Activated T-cell treated with anti-CD3 and anti-CD28 coated beads, Interleukin-2, amount 50 U/mL, for 4 hours (primary cell): Measurements from ENCODE around the gene SBNO1. TPM values are rescaled to one million over a fixed set of nuclear protein-coding genes. Genes with fewer than 3 reads are reported as not detected.
"Not testable (repeated sequence)": the region's sequence is repeated elsewhere in the genome, so short reads cannot be mapped to it uniquely, and the experiment has no call there.

Experiments
- ATAC-seq, 2 donors: fragments of 200-7000 bp; cut with Tn5 transposase; one replicate each; pipeline ENCODE4 v1.10.0; 2021
- DNase-seq: peaks from one replicate; pipeline ENCODE4 v3.0.0-alpha.2; 2020
- H3K27me3 Mint-ChIP-seq: one replicate; pipeline ENCODE4 v1.8.0; 2021; ENCODE audit warnings: low read depth, mixed read lengths
- H3K36me3 Mint-ChIP-seq: one replicate; pipeline ENCODE4 v1.8.0; 2022; ENCODE audit warnings: mixed read lengths; ENCODE audit not compliant: insufficient read depth
- H3K4me1 Mint-ChIP-seq: one replicate; pipeline ENCODE4 v1.8.0; 2021; ENCODE audit warnings: low read depth, mixed read lengths
- H3K4me3 Mint-ChIP-seq: one replicate; pipeline ENCODE4 v1.8.0; 2021; ENCODE audit warnings: mild to moderate bottlenecking, moderate library complexity, mixed read lengths
- H3K9me3 Mint-ChIP-seq: one replicate; pipeline ENCODE4 v1.8.0; 2021; ENCODE audit warnings: mixed read lengths
- total RNA-seq, 3 donors: library from RNA; stranded (reverse); gene quantifications; one replicate each; pipeline ENCODE4 v1.2.1, GENCODE V29; 2021

SBNO1 gene
- total RNA-seq, 3 donors from 2014 or later, result 40.9 to 45.5 (median 44.0) TPM

- Mint-ChIP-seq H3K36me3 (no peaks in the 10 kb centered on the region), H3K27me3 (peaks cover 1% of the 10 kb centered on the region), H3K4me1 (peaks cover 23% of the 10 kb centered on the region), H3K9me3 (no peaks in the 10 kb centered on the region), H3K4me3 (no peak overlapping the region)
- no peak for ATAC-seq
- no peak for DNase-seq
Measured at GRCh38 chr12:123265851-123266678, 98.6 kb downstream of the SBNO1 start.

- DNase-seq, result no peak
- H3K36me3 Mint-ChIP-seq, result peaks cover 4% of the 10 kb centered on the region
- no peaks in the 10 kb centered on the region for H3K27me3 Mint-ChIP-seq
- no peak for ATAC-seq
- peaks cover 14% of the 10 kb centered on the region for H3K4me1 Mint-ChIP-seq
- no peaks in the 10 kb centered on the region for H3K9me3 Mint-ChIP-seq
- no peak overlapping the region for H3K4me3 Mint-ChIP-seq
Measured at GRCh38 chr12:123264642-123265041, 100.0 kb downstream of the SBNO1 start.

GRCh38 chr12:123263196-123263817, 101.3 kb downstream of the SBNO1 start:
- Mint-ChIP-seq H3K27me3 (no peaks in the 10 kb centered on the region), H3K4me1 (peaks cover 5% of the 10 kb centered on the region), H3K9me3 (no peaks in the 10 kb centered on the region), H3K4me3 (no peak overlapping the region), H3K36me3 (peaks cover 4% of the 10 kb centered on the region)
- ATAC-seq (no peak), DNase-seq (no peak)

- no peaks in the 10 kb centered on the region for H3K4me1 Mint-ChIP-seq
- H3K9me3 Mint-ChIP-seq, result no peaks in the 10 kb centered on the region
- ATAC-seq (no peak), DNase-seq (no peak)
- H3K36me3 Mint-ChIP-seq, result peaks cover 8% of the 10 kb centered on the region
- no peaks in the 10 kb centered on the region for H3K27me3 Mint-ChIP-seq
- no peak overlapping the region for H3K4me3 Mint-ChIP-seq
Measured at GRCh38 chr12:123261196-123261595, 103.5 kb downstream of the SBNO1 start.

GRCh38 chr12:123260081-123260480, 104.6 kb downstream of the SBNO1 start:
- Mint-ChIP-seq H3K4me3 (no peak overlapping the region), H3K27me3 (no peaks in the 10 kb centered on the region), H3K4me1 (peaks cover 3% of the 10 kb centered on the region), H3K9me3 (no peaks in the 10 kb centered on the region), H3K36me3 (peaks cover 8% of the 10 kb centered on the region)
- ATAC-seq (no peak), DNase-seq (no peak)

GRCh38 chr12:123258593-123258992, 106.1 kb downstream of the SBNO1 start:
- ATAC-seq (no peak), DNase-seq (no peak)
- H3K4me3 Mint-ChIP-seq, result no peak overlapping the region
- peaks cover 11% of the 10 kb centered on the region for H3K36me3 Mint-ChIP-seq
- no peaks in the 10 kb centered on the region for H3K27me3 Mint-ChIP-seq
- peaks cover 9% of the 10 kb centered on the region for H3K4me1 Mint-ChIP-seq
- no peaks in the 10 kb centered on the region for H3K9me3 Mint-ChIP-seq

GRCh38 chr12:123254853-123255446, 109.7 kb downstream of the SBNO1 start:
- ATAC-seq (peak; percentile 59 to 62), DNase-seq (no peak)
- Mint-ChIP-seq H3K4me1 (peaks cover 27% of the 10 kb centered on the region), H3K4me3 (no peak overlapping the region), H3K27me3 (no peaks in the 10 kb centered on the region), H3K36me3 (peaks cover 10% of the 10 kb centered on the region), H3K9me3 (no peaks in the 10 kb centered on the region)

- DNase-seq (no peak), ATAC-seq (no peak)
- Mint-ChIP-seq H3K4me1 (peaks cover 31% of the 10 kb centered on the region), H3K27me3 (no peaks in the 10 kb centered on the region), H3K4me3 (no peak overlapping the region), H3K36me3 (peaks cover 10% of the 10 kb centered on the region), H3K9me3 (no peaks in the 10 kb centered on the region)
Measured at GRCh38 chr12:123253641-123254459, 110.8 kb downstream of the SBNO1 start.

- not testable (repeated sequence) for H3K9me3 Mint-ChIP-seq, DNase-seq, ATAC-seq, H3K27me3 Mint-ChIP-seq, H3K4me3 Mint-ChIP-seq
- H3K36me3 Mint-ChIP-seq, result peaks cover 20% of the 10 kb centered on the region
- peaks cover 44% of the 10 kb centered on the region for H3K4me1 Mint-ChIP-seq
Measured at GRCh38 chr12:123252365-123252764, 112.3 kb downstream of the SBNO1 start.

GRCh38 chr12:123251403-123252076, 113.1 kb downstream of the SBNO1 start:
- peaks cover 22% of the 10 kb centered on the region for H3K36me3 Mint-ChIP-seq
- H3K9me3 Mint-ChIP-seq, result no peaks in the 10 kb centered on the region
- no peaks in the 10 kb centered on the region for H3K27me3 Mint-ChIP-seq
- DNase-seq (no peak), ATAC-seq (no peak)
- H3K4me1 Mint-ChIP-seq, result peaks cover 51% of the 10 kb centered on the region
- H3K4me3 Mint-ChIP-seq, result no peak overlapping the region

- H3K36me3 Mint-ChIP-seq, result peaks cover 23% of the 10 kb centered on the region
- H3K4me1 Mint-ChIP-seq, result peaks cover 59% of the 10 kb centered on the region
- no peak overlapping the region for H3K4me3 Mint-ChIP-seq
- H3K9me3 Mint-ChIP-seq, result no peaks in the 10 kb centered on the region
- DNase-seq (no peak), ATAC-seq (no peak)
- H3K27me3 Mint-ChIP-seq, result no peaks in the 10 kb centered on the region
Measured at GRCh38 chr12:123250471-123251383, 113.9 kb downstream of the SBNO1 start.

GRCh38 chr12:123248996-123249741, 115.5 kb downstream of the SBNO1 start:
- not testable (repeated sequence) for ATAC-seq, DNase-seq, H3K27me3 Mint-ChIP-seq, H3K9me3 Mint-ChIP-seq, H3K4me3 Mint-ChIP-seq
- H3K4me1 Mint-ChIP-seq, result peaks cover 56% of the 10 kb centered on the region
- H3K36me3 Mint-ChIP-seq, result peaks cover 29% of the 10 kb centered on the region
